ENCODE measurements around the gene STX11.

- no peak for TF ChIP-seq EZH2 (optimal IDR thresholded peaks at IDR 0.05; ENCODE audit: low read depth, low read length)
- TF ChIP-seq, protein P1, sequence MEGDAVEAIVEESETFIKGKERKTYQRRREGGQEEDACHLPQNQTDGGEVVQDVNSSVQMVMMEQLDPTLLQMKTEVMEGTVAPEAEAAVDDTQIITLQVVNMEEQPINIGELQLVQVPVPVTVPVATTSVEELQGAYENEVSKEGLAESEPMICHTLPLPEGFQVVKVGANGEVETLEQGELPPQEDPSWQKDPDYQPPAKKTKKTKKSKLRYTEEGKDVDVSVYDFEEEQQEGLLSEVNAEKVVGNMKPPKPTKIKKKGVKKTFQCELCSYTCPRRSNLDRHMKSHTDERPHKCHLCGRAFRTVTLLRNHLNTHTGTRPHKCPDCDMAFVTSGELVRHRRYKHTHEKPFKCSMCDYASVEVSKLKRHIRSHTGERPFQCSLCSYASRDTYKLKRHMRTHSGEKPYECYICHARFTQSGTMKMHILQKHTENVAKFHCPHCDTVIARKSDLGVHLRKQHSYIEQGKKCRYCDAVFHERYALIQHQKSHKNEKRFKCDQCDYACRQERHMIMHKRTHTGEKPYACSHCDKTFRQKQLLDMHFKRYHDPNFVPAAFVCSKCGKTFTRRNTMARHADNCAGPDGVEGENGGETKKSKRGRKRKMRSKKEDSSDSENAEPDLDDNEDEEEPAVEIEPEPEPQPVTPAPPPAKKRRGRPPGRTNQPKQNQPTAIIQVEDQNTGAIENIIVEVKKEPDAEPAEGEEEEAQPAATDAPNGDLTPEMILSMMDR (IDR thresholded peaks at IDR 0.05; ENCODE audit: low read length): no peak
- no peak for TF ChIP-seq EZH2phosphoT487 (IDR thresholded peaks at IDR 0.05; ENCODE audit: low read length)
Measured at GRCh38 chr6:144104488-144104887, 45.8 kb upstream of the STX11 start.
